Heart right ventricle (tissue), 16 donors: ENCODE data around the gene GOLM1. TPM values are rescaled to one million over a fixed set of nuclear protein-coding genes. Genes with fewer than 3 reads are reported as not detected.

Experiments
- ATAC-seq, 8 donors: fragments of 200-7000 bp; cut with Tn5 transposase; one replicate each; pipeline ENCODE4 v1.9.1; 2020; ENCODE audit warnings: mild to moderate bottlenecking in 8 of 8, moderate library complexity in 8 of 8, moderate number of reproducible peaks in 1 of 8
- DNase-seq, 2 donors: peaks; one replicate each; pipeline ENCODE4 v3.0.0-alpha.2; 2020
- H3K27ac ChIP-seq, 10 donors: fragments of 200-600 bp; sonication (generic) in 2 of 10; one replicate each; pipeline versions ENCODE4 v1.5.0 to v1.8.0; 2020 to 2022; ENCODE audit warnings: mild to moderate bottlenecking in 3 of 10
- H3K27me3 ChIP-seq, 7 donors: fragments of 200-600 bp; one replicate each; pipeline ENCODE4 v1.8.0; 2021 to 2022; ENCODE audit warnings: mild to moderate bottlenecking in 2 of 7
- H3K36me3 ChIP-seq, 9 donors: fragments of 200-600 bp; sonication (generic) in 1 of 9; one replicate each; pipeline versions ENCODE4 v1.5.0 to v1.8.0; 2020 to 2022; ENCODE audit warnings: mild to moderate bottlenecking in 2 of 9
- H3K4me1 ChIP-seq, 9 donors: fragments of 200-600 bp; sonication (generic) in 1 of 9; one replicate each; pipeline versions ENCODE4 v1.5.0 to v1.8.0; 2020 to 2022; ENCODE audit warnings: mild to moderate bottlenecking in 4 of 9
- H3K4me3 ChIP-seq, 10 donors: fragments of 200-600 bp; sonication (generic) in 2 of 10; one replicate each; pipeline versions ENCODE4 v1.5.0 to v1.8.0; 2020 to 2022; ENCODE audit warnings: mild to moderate bottlenecking in 7 of 10, moderate library complexity in 2 of 10
- H3K9me3 ChIP-seq, 11 donors: fragments of 200-600 bp in 10 of 11; sonication (generic) in 2 of 11; one replicate each; pipeline versions ENCODE4 v1.5.0 to v1.8.0; 2013 to 2022; ENCODE audit warnings: mild to moderate bottlenecking in 2 of 11, control low read depth in 1 of 11, moderate library complexity in 1 of 11
- CTCF ChIP-seq, 9 donors: fragments of 200-600 bp; sonication (generic) in 2 of 9; IDR thresholded peaks; one replicate each; pipeline versions ENCODE4 v1.5.0 to v1.8.0; 2021 to 2022; ENCODE audit warnings: antibody characterized with exemption in 9 of 9, mild to moderate bottlenecking in 5 of 9, moderate library complexity in 1 of 9
- WGBS, 2 donors: extraction: QIAGEN DNeasy Blood & Tissue Kit; methylation state at CpG; one replicate each; pipeline ENCODE4 v1.1.7; 2013; ENCODE audit warnings: inconsistent platforms in 1 of 2; 5-methylcytosine and 5-hydroxymethylcytosine counted together
- intact Hi-C, 10 donors: fragments of 100-400 bp; cut with DNase I; formaldehyde crosslinking; loops; one replicate each; pipeline versions ENCODE4 v1.11.1 to v1.14.2; 2022
- polyA plus RNA-seq, 2 donors: library from polyadenylated mRNA; stranded (reverse); fragments of 200-250 nt; gene quantifications; one replicate each; pipeline ENCODE4 v1.2.3, GENCODE V29; 2013
- total RNA-seq, 10 donors: library from RNA; stranded (reverse); fragmentation: NEBNext Ultra II Directional in 3 of 10; extraction: Animal tissue kit (Norgen Biotek cat#: 25700) in 3 of 10; gene quantifications; one replicate each; pipeline versions ENCODE4 v1.2.1 to v1.2.4, GENCODE V29; 2021 to 2023
- donor health status: Arrhythmogenic right ventricular cardiomyopathy.
- donor health status: ischemic (EF 13 %, LVEDD 7.1; RV severe dilation, severe dysfunction).
- donor health status: healthy with polysubstance abuse.
- donor health status: DM: no; HTN: yes; CAD: no.
- donor health status: DM: no; HTN: no; CAD: no.
- donor health status: ischemic (EF 25% LVEDD 6.9; RV normal size, moderate dysfunction).
- donor health status: ischemic (EF 25% LVEDD 5.7; RV mildly dilated, moderate dysfunction).
- donor health status: healthy.
- donor health status: DM: yes; HTN: yes; CAD: no.
- donor health status: Ischemic cardiomyopathy.
- donor health status: ischemic (EF 35%, LVEDD 5.7; RV mildly dilated, moderate dysfunction).
- donor health status: nonischemic (EF 11% LVEDD 7.7; RV severe dilation, severe dysfunction).
- donor health status: DM: yes; HTN: yes; CAD: no.
- donor health status: PGD.
- donor health status: ischemic (EF 29% LVEDD 5.4; RV normal size, mild dysfunction).
- donor health status: nonischemic (EF 23%, LVEDD 6.1; RV moderate dilation, normal function).

Gene GOLM1
- total and polyA plus RNA-seq, 12 donors: 2.3 to 15.0 (median 4.1) TPM

DNA sequence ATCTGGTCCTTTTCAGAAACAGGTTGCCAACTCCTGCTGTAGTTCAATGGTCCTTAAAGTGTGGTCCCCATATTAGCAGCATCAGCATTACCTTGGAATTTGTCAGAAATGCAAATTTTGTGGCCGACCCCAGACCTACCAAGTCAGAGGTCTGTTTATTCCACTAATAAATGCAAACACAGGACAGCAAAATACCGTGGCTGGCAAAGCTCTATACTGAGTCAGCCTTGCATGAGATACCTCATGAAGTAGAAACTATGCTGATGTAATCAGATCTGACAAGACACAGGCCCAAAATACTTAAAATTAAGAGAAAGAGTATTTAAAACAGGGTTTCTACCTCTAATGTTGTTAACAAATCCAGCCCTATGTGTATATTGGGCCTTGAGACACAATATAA lies 3.0 kb downstream of the GOLM1 start:
- WGBS, 2 donors: 75 to 83% methylated on average over 2 of the region's 2 CpGs
- no peak overlapping the region for H3K4me3 ChIP-seq
- intact Hi-C loops: no loop called here

DNA sequence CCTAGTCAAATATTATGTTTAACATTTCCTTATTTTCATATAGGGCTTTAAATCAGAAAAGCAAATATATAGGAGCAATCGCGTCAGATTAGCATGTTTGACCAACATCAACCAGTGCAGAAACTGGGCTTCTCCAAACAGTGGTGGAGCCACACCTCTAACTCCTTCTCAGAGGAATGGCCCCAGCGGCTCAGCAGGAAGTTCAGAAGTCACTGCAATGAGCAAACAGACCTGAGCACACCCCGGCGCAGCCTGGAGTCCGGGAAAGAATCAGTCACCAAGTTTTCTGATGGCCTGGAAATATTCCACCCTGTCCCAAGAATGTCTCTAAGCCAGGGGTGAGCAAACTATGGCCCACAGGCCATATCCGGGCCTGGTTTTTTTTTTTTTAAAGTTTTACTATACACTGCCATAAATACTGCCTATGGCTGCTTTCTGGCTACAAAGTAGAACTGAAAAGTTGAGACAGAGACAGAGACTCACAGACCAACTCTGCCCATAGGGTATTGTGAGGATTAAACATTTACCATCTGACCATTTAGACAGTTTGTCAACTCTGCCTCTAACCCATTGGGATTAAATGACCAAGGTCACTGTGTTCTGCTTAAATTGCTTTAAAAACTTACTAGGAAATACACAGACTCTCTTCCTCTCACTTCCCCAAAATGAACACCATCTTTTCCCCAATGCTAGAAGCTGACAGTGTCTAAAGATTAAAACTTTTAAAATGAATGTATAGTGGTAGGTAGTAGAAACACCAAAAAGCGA lies 5.4 kb downstream of the GOLM1 start:
- Histone ChIP-seq H3K4me3 (no peak overlapping the region), H3K9me3 (no peaks in the 10 kb centered on the region), H3K4me1 (peaks cover 3 to 20% (median 10%) of the 10 kb centered on the region in 9 donors), H3K27ac (no peak overlapping the region), H3K27me3 (peaks cover 0 to 21% (median 0%) of the 10 kb centered on the region in 7 donors), H3K36me3 (no peaks in the 10 kb centered on the region)
- intact Hi-C loops: no loop called here
- DNase-seq (peak in 1 of 2 donors; percentile 12), ATAC-seq (peak in 5 of 8 donors; percentile 47 to 71 (median 63))
- 69 to 74% methylated on average over 8 of the region's 8 CpGs for WGBS, 2 donors
- TF ChIP-seq CTCF (IDR thresholded peaks at IDR 0.05): no peak

More for the DNA sequence above, 3.0 kb downstream of the GOLM1 start:
- no peak for TF ChIP-seq CTCF (IDR thresholded peaks at IDR 0.05)
- H3K9me3 ChIP-seq: no peaks in the 10 kb centered on the region
- no peak for ATAC-seq
- peaks cover 3 to 23% (median 10%) of the 10 kb centered on the region in 9 donors for H3K4me1 ChIP-seq
- no peaks in the 10 kb centered on the region for H3K36me3 ChIP-seq
- H3K27me3 ChIP-seq: peaks cover 0 to 36% (median 0%) of the 10 kb centered on the region in 7 donors
- DNase-seq: no peak
- no peak overlapping the region for H3K27ac ChIP-seq

- no peak for DNase-seq
- Histone ChIP-seq H3K27ac (no peak overlapping the region), H3K4me1 (peaks cover 0 to 4% (median 0%) of the 10 kb centered on the region in 9 donors), H3K4me3 (no peak overlapping the region), H3K27me3 (no peaks in the 10 kb centered on the region), H3K9me3 (no peaks in the 10 kb centered on the region), H3K36me3 (no peaks in the 10 kb centered on the region)
- WGBS, 2 donors: 95 to 98% methylated on average over 3 of the region's 3 CpGs
- no peak for TF ChIP-seq CTCF (IDR thresholded peaks at IDR 0.05)
- no peak for ATAC-seq
- intact Hi-C loops: no loop called here
These were observed 7.9 kb downstream of the GOLM1 start for GRCh38 chr9:86091477-86091876.

DNA sequence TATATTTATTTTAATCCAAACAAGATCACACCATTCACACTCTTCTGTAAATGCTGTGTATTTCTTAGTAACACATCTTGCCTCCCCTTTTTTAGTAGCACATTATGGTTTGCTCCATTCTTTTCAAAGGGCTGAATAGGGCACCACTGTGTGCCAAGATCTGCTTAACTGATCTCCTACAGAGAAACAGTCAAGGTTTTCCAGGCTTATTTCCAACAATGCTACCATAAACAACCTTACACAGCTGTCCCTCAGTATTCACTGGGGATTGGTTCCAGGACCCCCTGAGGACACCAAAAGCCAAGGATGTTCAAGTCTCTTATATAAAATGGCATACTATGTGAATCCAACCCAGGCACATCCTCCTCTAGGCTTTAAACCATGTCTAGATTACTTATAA lies 16.5 kb downstream of the GOLM1 start:
- ATAC-seq: no peak
- H3K27ac ChIP-seq: no peak overlapping the region
- TF ChIP-seq CTCF (IDR thresholded peaks at IDR 0.05): no peak
- H3K27me3 ChIP-seq: no peaks in the 10 kb centered on the region
- H3K4me3 ChIP-seq: no peak overlapping the region
- peaks cover 0 to 4% (median 0%) of the 10 kb centered on the region in 9 donors for H3K36me3 ChIP-seq
- no peaks in the 10 kb centered on the region for H3K4me1 ChIP-seq
- intact Hi-C loops: no loop called here
- no peak for DNase-seq
- H3K9me3 ChIP-seq: no peaks in the 10 kb centered on the region
